GM21381 (cell line): ENCODE measurements around the gene AP2A2.

Experiments
- ATAC-seq: cut with Tn5 transposase; IDR thresholded peaks from one replicate; pipeline ENCODE4 v1.9.1; 2021; ENCODE audit warnings: mild to moderate bottlenecking, moderate library complexity; ENCODE audit not compliant: unreplicated experiment

The AP2A2 gene

DNA sequence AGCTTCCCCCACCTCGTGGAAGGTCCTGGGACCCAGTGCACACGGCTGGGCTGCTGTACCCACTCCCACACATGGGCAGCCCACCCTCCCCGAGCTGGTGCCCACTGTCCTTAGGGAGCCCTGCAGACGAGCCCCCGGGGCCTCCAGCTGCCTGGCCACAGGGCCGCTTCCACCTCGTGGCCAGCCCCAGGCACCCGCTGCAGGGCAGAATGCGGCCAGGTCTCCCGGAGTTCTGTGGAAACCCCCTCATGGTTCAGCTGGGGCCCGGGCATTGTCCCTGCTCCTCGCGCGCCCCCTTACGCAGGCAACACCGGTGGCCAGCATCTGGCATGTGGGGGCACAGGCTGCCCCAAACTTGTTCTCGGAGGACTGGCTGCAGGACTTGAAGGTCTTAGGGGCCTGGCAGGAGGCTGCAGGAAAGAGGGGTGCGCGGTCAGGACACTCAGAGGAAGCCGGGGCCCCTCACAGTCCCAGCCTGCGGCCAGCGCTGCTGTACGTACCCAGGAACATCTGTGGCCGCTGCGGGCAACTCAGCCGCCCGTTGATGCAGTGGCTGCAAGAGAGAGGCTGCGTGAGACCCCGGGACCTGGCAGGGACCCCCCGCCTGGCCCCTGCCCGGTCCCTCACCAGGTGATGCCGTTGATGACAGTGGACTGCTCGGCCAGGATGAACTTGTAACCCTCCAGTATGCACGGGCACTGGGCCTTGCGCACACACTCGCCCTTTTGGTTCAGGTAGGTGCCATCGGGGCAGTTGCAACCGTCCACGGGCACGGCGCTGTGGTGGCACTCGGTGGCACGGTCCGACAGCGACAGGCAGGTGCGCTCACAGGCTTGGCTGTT, 101.2 kb downstream of the AP2A2 start:
- no peak for ATAC-seq

DNA sequence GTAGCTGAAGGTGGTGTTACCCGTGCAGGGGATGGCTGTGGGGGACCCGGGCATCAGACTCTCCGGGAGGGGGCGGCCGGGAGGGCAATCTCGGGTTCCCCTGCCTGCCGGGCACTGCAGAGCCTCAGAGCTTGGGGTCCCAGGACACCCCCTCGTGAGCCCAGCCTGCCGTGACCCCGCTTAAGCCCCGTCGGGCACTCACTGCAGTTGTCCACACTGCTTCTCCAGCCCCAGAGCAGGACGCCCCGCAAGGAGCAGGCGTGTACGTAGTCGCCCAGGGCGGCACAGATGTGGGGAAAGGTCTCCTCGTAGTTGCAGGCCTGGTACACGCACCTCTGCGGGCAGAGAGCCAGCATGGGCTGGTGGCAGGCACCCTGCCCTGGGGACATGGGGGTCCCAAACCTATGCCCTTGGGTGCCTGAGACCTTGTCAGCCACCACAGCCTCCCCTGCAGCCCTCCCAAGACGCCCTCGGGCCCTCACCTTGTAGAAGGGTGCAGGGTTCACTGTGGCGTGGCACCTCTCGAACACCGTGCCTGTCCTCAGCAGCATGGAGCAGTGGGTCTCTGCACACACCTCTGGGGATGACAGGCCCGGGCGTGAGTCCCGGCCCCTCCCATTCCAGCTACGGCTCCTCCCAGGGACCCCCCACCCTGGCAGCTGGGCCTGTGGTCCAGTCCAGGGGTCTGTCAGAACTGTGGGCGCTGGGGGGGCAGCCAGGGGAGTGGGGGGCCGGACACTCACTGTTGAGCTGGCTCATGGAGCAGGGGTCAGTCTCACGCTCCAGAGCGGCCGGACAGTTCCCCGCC, 102.0 kb downstream of the AP2A2 start:
- no peak for ATAC-seq

DNA sequence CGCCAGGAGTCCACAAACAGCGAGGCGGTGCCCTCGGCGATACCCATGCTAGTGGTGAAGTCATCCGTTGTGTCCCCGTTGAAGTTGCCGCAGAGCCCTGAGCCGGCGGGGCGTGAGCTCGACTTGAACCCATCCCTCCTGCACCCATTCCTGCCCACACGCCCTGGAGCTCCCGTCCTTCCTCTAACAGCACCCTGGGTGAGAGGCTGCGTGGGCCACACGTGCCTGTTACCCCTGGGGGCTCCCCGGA, 102.5 kb downstream of the AP2A2 start:
- no peak for ATAC-seq

DNA sequence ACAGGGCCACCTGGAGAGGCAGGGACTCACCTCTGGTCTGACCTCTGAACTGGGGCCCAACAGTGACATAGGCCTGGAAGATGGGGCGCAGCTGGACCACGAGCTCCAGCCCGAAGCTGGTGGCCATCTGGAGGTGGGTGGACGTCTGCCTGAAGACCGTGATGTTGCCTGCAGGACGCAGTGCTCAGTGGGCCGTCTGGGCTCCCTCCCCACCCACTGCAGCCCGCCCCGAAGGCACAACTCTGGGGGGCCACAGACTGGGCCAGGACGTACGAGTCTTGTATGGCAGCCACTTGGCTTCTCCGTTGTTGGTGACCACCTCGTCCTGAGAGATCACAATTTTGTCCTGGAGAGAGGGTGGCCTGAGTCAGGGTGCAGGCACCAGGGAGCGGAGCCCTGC, 102.9 kb downstream of the AP2A2 start:
- ATAC-seq = no peak

DNA sequence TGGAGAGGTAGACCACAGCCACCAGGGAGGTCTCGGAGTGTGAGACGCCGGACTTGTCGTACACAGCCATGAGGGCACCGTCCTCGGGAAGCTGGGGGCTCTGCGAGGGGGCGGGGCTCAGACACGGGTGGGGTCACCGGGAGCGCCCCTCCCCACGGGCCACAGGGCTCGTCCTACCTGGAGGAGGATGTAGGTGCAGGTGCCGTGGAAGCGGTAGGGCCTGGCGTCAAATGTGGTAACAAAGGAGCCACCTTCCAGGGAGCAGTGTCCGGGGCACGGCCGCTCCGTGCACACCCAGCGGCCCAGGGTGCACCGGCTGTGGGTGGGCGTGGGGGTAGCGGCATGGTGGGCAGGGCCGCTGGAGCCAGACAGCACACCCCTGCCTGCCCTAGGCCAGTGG, 103.4 kb downstream of the AP2A2 start:
- ATAC-seq = no peak

DNA sequence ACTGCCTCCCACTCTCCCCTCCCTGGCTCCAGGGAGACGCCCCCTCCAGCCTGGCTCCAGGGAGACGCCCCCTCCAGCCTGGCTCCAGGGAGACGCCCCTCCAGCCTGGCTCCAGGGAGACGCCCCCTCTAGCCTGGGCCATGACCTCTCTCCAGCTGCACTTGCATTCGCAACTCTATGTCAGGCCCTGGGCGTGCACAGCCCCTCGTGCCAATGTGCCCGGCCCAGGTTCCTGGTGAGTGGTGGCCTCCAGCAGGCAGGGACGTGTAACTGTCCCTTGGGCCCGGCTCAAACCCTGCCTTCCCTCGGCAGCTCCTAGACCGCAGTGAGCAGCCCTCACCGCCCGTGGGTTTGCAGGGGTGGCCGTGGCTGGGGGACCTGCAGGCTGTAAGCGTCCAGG, 104.0 kb downstream of the AP2A2 start:
- ATAC-seq = no peak

DNA sequence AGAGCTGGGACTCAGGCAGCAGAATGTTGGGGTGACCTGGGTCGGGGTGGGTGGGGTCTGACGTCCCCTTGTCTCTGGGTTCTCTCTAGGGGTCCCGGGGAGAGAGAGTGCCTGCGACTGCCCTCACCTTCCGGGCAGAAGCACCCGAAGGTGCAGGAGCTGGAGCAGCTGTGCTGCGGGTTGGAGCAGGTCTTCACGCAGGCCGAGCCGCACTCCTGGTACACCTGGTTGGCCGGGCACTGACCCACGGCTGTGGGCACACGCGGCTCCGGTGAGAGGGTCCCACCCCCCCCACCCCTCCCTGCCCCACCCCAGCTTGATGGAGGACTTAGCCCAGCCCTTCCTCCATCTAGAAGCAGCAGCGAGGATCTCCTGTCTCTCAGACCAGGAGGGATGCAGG, 104.4 kb downstream of the AP2A2 start:
- ATAC-seq = no peak

DNA sequence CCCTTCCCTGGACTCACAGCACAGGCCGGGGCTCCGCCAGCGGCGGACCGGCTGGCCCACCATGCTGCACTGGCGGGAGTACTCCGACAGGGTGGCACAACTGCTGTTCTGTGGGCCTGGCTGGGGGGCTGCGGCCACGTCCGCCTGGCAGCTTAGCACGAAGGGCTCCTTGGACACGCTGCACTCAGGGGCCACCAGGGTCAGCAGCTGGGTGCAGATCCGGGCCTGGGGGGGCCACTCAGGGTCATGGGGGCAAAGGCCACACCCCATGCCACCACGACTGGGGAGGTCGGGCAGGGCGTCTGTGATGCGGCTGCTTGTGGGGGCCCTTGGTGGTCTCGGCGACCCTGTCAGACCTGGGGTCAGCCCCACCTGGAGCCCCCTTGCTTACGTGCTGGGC, 104.9 kb downstream of the AP2A2 start:
- no peak for ATAC-seq

DNA sequence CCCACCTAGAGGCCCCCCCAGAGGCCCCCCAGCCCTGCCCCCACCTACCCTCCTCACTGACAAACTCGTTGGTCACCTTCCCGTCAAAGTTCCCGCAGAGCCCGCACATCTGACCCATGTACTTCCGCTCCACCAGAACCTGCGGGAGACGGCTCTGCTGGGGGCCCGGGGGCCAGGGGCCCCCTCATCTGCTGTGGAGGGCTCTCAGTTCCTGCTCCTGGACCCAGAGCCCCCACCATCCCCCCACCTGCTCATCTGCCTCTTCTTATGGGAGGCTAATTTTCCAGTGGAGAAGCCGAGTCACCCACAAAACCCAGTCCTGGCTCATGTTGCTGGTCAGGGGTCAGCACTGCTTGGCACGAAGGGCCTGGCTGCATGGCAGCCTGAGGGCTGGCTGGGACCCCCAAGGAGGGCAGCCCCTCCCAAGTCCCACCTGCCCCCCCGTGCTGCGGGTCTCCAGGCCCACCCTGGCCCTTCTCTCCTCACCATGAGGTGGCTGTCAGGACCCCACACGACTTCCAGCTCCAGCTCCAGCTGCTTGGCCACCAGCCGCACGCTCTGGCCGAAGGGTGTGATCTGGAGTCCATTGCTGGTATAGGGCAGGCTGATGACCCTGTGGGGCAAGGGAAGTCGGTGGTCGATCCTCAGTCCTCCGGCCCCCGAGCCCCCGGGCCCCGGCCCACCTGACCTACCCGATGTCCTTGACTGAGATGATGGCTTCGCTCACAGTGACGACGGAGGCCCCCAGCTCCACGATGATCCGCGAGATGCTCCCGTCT, 105.6 kb downstream of the AP2A2 start:
- no peak for ATAC-seq

DNA sequence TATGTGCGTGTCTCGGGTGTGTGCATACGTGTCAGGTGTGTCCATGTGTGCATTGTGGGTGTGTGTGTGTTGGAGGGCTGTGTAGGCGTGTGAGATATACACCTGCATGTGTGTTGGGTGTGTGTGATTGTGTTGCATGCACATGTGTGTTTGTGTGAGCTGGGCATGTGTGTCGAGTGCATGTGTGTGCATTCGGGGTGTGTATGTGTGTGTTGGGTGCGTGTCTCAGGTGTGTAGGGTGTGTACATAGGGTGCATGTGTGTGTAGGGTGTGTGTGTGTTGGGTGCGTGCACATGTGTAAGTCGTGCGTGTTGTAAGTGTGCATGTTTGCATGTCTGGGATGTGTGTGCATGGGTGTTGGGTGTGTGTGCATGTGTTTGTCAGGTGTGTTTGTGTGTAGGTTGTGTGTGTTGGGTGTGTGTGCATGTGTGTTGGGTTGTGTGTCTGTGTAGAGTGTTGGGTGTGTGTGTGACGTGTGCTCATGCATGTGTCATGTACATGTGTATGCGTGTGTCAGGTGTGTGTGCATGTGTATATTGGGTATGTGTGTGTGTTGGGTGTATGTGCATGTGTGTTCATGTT, 106.7 kb downstream of the AP2A2 start:
- no peak for ATAC-seq

DNA sequence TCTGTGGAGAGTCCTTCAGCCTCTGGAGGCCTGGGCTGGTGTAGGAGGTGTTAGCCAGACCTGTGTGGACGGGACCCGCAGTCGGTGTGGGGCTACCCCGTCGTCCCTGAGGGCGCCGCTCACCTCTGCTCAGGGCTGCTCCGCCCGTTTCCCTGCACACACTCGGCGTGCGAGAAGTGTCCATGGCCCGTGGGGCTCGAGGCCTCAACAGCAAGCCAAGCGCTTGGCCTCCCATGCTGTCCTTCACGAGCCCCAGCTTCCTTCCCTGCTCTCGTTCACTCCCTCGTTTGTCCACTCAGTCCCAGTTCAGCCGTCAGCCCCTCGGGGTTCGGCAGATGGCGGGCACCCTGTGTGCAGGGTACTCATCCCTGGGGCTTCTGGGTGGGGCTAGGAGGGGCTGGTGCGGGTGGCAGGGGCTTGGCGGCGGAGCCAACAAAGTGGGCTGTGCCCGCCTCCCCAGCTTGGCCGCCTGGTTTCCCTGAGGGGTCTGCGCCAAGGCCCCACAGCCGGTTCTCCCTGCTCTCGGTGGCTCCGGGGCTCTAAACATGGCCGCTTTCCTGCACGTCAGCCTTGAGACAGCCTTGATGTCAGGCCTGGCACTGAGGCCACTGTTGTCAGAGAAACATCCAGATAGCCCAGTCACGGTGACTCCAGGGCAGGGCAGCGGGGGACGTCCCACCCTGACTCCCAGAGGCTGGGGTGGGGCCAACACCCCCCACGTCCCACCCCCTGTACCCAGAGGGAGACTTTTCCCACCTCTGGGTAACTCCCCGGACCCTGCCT, 107.5 kb downstream of the AP2A2 start:
- ATAC-seq = no peak

DNA sequence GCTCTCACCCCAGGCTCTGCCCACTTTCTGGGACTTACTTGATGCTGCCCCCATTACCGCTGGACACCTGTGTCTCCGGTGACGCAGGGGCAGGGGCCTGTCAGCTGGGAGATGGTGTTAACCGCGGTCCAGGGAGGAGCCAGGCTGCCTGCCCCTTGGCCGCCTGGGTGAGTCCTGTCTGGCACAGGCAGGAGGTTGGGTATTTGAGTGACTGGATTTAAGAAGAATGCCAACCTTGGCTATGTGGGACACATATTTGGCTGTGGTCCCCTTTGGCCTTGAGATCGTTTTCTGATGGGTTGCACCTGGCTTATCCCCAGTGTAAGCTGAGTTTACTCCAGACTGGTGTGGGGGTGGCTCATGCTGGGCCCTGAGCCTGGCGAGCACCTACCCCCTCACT, 108.3 kb downstream of the AP2A2 start:
- no peak for ATAC-seq

DNA sequence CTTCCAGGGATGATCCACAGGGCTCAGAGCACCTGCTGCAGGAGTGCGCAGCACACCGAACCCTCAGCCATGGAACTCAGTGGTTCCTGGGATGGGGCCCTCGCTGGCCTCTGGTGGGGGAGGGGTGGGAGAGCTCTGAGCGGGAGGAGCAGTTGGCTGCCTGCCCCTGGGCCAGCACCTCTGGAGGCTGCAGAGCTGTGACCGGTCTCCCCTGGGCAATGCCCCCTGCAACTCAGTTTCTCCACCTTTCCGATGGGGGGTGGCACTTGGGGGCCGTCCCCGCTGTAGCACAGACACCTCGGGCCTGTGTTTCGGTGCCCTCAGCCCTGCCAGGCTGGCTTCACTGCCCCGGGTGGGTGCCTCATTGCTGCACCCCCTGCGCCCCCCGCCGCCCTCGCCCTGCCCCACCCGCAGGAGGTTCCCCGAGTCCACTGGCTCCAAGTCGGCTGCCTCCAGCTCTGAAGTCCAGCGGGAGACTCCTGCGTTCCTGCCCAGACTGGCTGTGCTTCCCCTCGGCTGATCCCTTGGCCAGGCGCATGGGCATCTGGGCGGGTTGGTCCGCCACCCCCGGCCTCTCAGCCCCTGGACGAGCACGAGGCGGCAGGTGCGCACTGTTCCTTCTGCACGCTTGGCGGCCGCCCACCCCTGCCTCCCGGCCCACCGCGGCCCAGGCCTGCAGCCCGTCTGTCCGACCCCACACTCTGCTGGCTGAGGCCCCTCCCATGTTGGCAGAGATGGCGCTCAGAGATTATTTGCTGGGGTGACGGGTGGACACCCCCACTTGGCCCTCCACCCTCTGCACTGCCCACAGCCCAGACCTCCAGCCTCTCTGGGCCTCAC, 109.0 kb downstream of the AP2A2 start:
- no peak for ATAC-seq

DNA sequence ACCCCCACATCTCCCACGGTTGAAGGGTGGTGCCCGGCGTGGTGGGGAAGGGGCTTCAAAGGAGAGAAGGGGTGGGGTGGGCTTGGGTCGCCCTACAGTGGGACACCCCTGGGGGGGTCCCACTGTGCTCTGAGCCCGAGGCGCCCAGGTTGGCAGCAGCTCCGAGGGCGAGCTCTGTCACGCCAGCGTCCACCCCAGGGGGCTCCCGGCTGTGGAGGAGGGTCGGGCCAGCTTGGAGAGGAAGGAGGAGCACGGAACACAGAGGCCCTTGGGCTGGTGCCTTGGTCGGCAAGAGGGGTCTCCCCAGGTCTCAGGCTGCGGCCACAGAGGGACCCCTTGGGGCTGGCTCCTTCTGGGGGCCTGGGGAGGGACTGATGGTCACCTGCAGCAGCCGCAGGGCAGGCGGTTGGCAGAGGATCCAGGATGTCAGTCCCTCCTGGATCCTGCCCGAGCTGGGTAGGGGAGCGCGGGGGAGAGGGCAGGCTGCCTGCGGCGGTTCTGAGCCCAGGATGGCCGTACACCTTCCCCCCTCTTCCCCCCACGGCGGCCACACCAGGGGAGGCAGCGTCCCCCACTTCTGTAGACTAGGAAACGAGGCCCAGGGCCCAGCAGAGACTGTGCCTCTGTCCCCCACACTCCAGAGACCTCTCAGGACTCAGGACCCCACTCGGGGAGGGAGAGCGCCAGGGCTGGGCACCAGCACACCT, 110.1 kb downstream of the AP2A2 start:
- no peak for ATAC-seq

DNA sequence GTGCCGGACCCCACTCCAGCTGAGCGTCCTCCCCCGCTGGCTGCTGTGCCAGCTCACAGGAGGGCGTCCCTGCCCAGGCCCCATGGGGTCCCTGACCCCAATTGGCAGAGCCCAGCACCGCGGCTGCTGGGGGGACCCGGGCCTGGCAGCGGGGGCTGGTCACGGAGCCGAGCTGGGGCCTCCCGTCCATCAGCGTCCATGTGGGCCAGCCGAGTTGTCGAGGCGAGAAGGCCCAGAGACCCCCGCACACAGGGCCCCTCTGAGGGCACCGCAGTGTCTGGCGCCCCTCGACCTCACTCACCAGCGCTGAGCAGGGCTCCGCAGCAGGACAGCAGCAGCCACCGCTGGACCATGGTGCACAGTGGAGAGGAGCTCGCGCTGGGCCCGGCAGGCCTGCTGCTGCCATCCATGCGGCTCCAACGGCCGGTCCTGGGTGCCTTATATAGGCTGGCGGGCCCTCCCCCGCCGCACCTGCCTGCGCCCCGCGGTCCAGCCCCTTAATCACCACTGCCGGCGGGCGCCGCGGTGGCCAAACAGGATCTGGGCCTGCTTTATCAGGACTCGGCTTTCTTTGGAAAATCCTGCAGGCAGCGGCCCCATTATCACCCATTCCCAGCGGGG, 110.7 kb downstream of the AP2A2 start, which contains the start of gene MUC6:
TSS of gene MUC6 (minus strand) at position 416 of the 621 bp plus-strand sequence. CDS start at position 353, 63 bp downstream.
- no peak for ATAC-seq

DNA sequence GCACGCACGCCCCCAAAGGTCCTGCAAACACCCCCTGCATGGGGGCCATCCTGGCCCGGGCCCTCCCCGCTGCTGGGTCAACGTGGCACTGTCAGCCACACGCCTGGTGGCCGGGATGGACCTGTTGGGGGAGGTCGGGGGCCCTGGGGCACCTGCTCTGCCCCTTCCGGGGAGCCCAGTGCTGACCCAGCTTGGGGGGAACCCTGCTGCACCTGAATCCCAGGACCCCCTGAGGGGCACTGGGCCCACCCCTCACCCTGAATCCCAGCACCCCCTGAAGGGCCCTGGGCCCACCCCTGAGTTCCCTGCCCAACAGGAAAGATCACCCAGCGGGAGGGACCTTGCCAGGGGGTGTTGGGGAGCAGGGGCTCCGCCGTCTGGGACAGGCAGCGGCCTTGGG, 111.3 kb downstream of the AP2A2 start:
- ATAC-seq = no peak

DNA sequence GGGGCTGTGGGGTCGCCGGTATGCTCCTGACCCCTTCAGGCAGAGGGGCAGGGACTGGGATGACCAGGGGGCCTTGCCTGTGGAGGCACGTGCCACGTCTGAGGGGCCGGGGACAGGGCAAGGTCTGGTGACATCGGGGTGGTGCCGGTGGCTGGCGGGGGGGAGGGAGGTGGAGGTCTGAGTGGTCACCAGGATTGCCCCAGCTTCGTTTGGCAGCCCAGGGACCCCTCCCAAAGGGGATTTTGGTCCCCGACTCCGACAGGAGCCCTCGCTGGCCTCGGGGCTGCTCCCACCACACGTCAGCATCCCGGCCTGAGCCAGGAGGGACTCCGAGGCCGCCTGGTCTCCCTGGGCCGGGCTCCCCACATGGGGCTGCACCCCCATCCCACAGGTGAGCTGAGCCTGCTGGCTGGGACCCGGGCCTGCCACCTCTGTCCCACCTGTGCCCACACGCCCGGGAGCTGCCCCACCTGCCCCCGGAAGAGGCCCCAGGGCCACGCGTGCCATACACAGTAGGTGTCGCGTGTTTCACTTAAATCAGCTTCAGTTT, 111.9 kb downstream of the AP2A2 start:
- no peak for ATAC-seq

DNA sequence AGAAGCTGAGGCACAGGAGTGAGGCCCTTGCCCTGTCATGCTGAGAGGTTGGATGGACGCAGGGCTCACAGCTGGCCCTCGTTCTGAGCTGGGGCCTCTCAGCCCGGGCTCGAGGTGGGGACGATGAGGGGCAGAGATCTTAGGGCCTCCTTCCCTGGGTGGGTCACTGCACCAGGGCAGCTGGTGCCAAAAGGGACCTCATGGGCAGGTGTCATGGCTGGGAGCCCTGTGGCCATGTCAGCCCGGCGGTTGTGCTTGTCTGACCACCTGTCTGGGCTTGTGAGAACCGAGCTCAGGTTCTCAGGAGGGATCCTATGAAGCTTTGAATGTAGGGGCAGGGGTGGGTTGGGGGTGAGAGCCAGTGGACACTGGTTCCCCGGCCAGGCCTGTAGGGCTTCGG, 112.7 kb downstream of the AP2A2 start:
- ATAC-seq = no peak
